Caco-2 (cell line): ENCODE results near the gene SYNGR3. TPM values are rescaled to one million over a fixed set of nuclear protein-coding genes. Genes with fewer than 3 reads are reported as not detected.

Experiments
- BruUV-seq: library from RNA; stranded (reverse); fragments of 400-500 nt; replicated peaks from 2 replicates; lab custom pipeline; 2021; lab: Mats Ljungman, UMichigan
- CTCF ChIA-PET: fragments of 300-600 bp; sonication (Branson Sonifier 250); formaldehyde crosslinking; loops from one replicate; lab custom pipeline; 2022; ENCODE audit warnings: antibody characterized with exemption; lab: Charles Lee
- POLR2A ChIA-PET: fragments of 300-600 bp; sonication (Branson Sonifier 250); formaldehyde crosslinking; loops from one replicate; lab custom pipeline; 2022; ENCODE audit warnings: antibody characterized with exemption; lab: Charles Lee
- DNase-seq, 2 experiments: peaks; one replicate each; pipeline versions ENCODE4 v3.0.0 to v3.0.0-alpha.2; 2020 to 2022
- H3K27me3 ChIP-seq: replicated peaks from 2 replicates; pipeline ENCODE4 v1.6.0; 2011; ENCODE audit warnings: low read length; ENCODE audit not compliant: control insufficient read depth, insufficient read depth
- H3K36me3 ChIP-seq: 2 replicates; pipeline ENCODE4 v1.5.1; 2011; ENCODE audit warnings: low read length; ENCODE audit not compliant: control insufficient read depth, insufficient read depth
- H3K4me1 ChIP-seq: fragments of 250-450 bp; sonication (Bioruptor Pico); 2 replicates; pipeline ENCODE4 v1.5.1; 2020; ENCODE audit warnings: mild to moderate bottlenecking
- H3K4me3 ChIP-seq: 2 replicates; pipeline ENCODE4 v1.5.1; 2011; ENCODE audit warnings: low read depth, mild to moderate bottlenecking, control low read depth, low read length
- H3K9me3 ChIP-seq: fragments of 250-450 bp; sonication (Bioruptor Pico); 2 replicates; pipeline ENCODE4 v1.5.1; 2020; ENCODE audit warnings: mild to moderate bottlenecking, moderate library complexity
- H3K27ac Mint-ChIP-seq: one replicate; pipeline ENCODE4 v1.8.0; 2022; ENCODE audit warnings: mixed read lengths; ENCODE audit not compliant: unreplicated experiment
- H3K27me3 Mint-ChIP-seq: one replicate; pipeline ENCODE4 v1.8.0; 2022; ENCODE audit warnings: mixed read lengths; ENCODE audit not compliant: insufficient read depth, unreplicated experiment
- H3K36me3 Mint-ChIP-seq: one replicate; pipeline ENCODE4 v1.8.0; 2022; ENCODE audit warnings: mild to moderate bottlenecking, mixed read lengths; ENCODE audit not compliant: insufficient read depth, unreplicated experiment
- H3K4me1 Mint-ChIP-seq: one replicate; pipeline ENCODE4 v1.8.0; 2022; ENCODE audit warnings: low read depth, mixed read lengths; ENCODE audit not compliant: unreplicated experiment
- H3K4me3 Mint-ChIP-seq: one replicate; pipeline ENCODE4 v1.8.0; 2022; ENCODE audit warnings: mild to moderate bottlenecking, moderate library complexity, mixed read lengths; ENCODE audit not compliant: unreplicated experiment
- H3K9me3 Mint-ChIP-seq: one replicate; pipeline ENCODE4 v1.8.0; 2022; ENCODE audit warnings: mixed read lengths; ENCODE audit not compliant: unreplicated experiment
- CTCF ChIP-seq, 2 experiments: fragments of 200-600 bp in 1 of 2; IDR thresholded peaks; 1 replicate in 1 of 2; 2 replicates in 1 of 2; pipeline versions ENCODE4 v1.5.1 to v1.8.0; 2011 to 2022; ENCODE audit warnings: antibody characterized with exemption in 1 of 2, control low read depth in 1 of 2, inconsistent platforms in 1 of 2, low read depth in 1 of 2, low read length in 1 of 2, mild to moderate bottlenecking in 1 of 2, moderate library complexity in 1 of 2; ENCODE audit not compliant: insufficient read depth in 1 of 2, severe bottlenecking in 1 of 2, unreplicated experiment in 1 of 2
- intact Hi-C: fragments of 100-400 bp; cut with micrococcal nuclease; formaldehyde crosslinking; loops from one replicate; pipeline ENCODE4 v1.10.0; 2022; ENCODE audit not compliant: unreplicated experiment
- total RNA-seq: library from RNA; stranded (reverse); gene quantifications from 2 replicates; pipeline ENCODE4 v1.2.3, GENCODE V29; 2022

SYNGR3 gene
- total RNA-seq, 1 experiment from 2014 or later = 2.9 TPM

- TSS peak; percentile 34 for BruUV-seq
- H3K4me3 ChIP-seq = peak overlapping the region; percentile 24
- no peaks in the 10 kb centered on the region for H3K9me3 ChIP-seq
- no peaks in the 10 kb centered on the region for H3K9me3 Mint-ChIP-seq
- intact Hi-C loops = no loop called here
- H3K27me3 ChIP-seq = no peaks in the 10 kb centered on the region
- H3K27me3 Mint-ChIP-seq = no peaks in the 10 kb centered on the region
- ChIA-PET CTCF (interaction anchor here (0.6 to 2.0 kb wide), 6 partner anchors 9 to 374 kb away, joined by 3 to 9 read pairs (median 4); partner anchors contain the start of gene GFER), POLR2A (interaction anchor here (1.0 to 1.6 kb wide), 3 partner anchors 19 to 111 kb away, joined by 3 to 29 read pairs (median 6); partner anchors contain the start of gene RPS2)
- peak overlapping the region; percentile 61 for H3K27ac Mint-ChIP-seq
- H3K36me3 Mint-ChIP-seq = peaks cover 34% of the 10 kb centered on the region
- DNase-seq = peak in 1 of 2 experiments; percentile 61
- no peaks in the 10 kb centered on the region; the same call in none of the 2 replicates for H3K36me3 ChIP-seq
- H3K4me1 ChIP-seq = peaks cover 28% of the 10 kb centered on the region
- H3K4me1 Mint-ChIP-seq = no peaks in the 10 kb centered on the region
- peak overlapping the region; percentile 87 for H3K4me3 Mint-ChIP-seq
- peak in 1 of 2 experiments; percentile 61 for TF ChIP-seq CTCF (IDR thresholded peaks at IDR 0.05; ENCODE audit: insufficient read depth in 1 of 2, low read depth in 1 of 2, low read length in 1 of 2, severe bottlenecking in 1 of 2, unreplicated experiment in 1 of 2)
These were observed 48.4 kb upstream of the SYNGR3 start for GRCh38 chr16:1941162-1942046.

GRCh38 chr16:1942047-1942809, 47.5 kb upstream of the SYNGR3 start:
- no peak for TF ChIP-seq CTCF (IDR thresholded peaks at IDR 0.05; ENCODE audit: insufficient read depth in 1 of 2, low read depth in 1 of 2, low read length in 1 of 2, severe bottlenecking in 1 of 2, unreplicated experiment in 1 of 2)
- Mint-ChIP-seq H3K36me3 (peaks cover 34% of the 10 kb centered on the region), H3K27ac (no peak overlapping the region), H3K4me1 (no peaks in the 10 kb centered on the region), H3K27me3 (no peaks in the 10 kb centered on the region), H3K4me3 (peak overlapping the region; percentile 87), H3K9me3 (no peaks in the 10 kb centered on the region)
- intact Hi-C loops = no loop called here
- peak overlapping the region; percentile 60 for H3K4me3 ChIP-seq
- DNase-seq = no peak
- H3K36me3 ChIP-seq = no peaks in the 10 kb centered on the region; the same call in none of the 2 replicates
- H3K9me3 ChIP-seq = no peaks in the 10 kb centered on the region
- BruUV-seq = TSS peak; percentile 35
- CTCF ChIA-PET = interaction anchor here (2.0 kb wide), 1 partner anchor 13 kb away, joined by 9 read pairs; no protein-coding TSS in a partner anchor
- POLR2A ChIA-PET = interaction anchor here (1.0 to 1.4 kb wide), 2 partner anchors 18 to 23 kb away, joined by 3 to 12 read pairs; partner anchors contain the start of gene RPS2
- H3K4me1 ChIP-seq = peaks cover 28% of the 10 kb centered on the region
- H3K27me3 ChIP-seq = no peaks in the 10 kb centered on the region
